Vagina (tissue), 2 donors: ENCODE measurements around the gene LOXL3. TPM values are rescaled to one million over a fixed set of nuclear protein-coding genes. Genes with fewer than 3 reads are reported as not detected.
A peak's percentile ranks its signal among the peaks of the same experiment; 100 is the strongest.

Experiments
- DNase-seq, 2 donors: peaks; one replicate each; pipeline ENCODE4 v3.0.0-alpha.2; 2017; ENCODE audit errors: extremely low spot score in 2 of 2
- H3K27ac ChIP-seq: fragments of 200-600 bp; sonication (generic); one replicate; pipeline ENCODE4 v1.5.1; 2019
- H3K27me3 ChIP-seq: fragments of 200-600 bp; sonication (generic); one replicate; pipeline ENCODE4 v1.5.1; 2019
- H3K36me3 ChIP-seq, 2 donors: fragments of 200-600 bp; sonication (generic); one replicate each; pipeline ENCODE4 v1.5.1; 2017 to 2019
- H3K4me1 ChIP-seq: fragments of 200-600 bp; sonication (generic); one replicate; pipeline ENCODE4 v1.5.1; 2019
- H3K4me3 ChIP-seq, 2 donors: fragments of 200-600 bp; sonication (generic); 1 replicate in 1 of 2; 2 replicates in 1 of 2; pipeline ENCODE4 v1.5.1; 2016 to 2019
- H3K9me3 ChIP-seq: fragments of 200-600 bp; sonication (generic); one replicate; pipeline ENCODE4 v1.5.1; 2019
- POLR2A ChIP-seq, 2 donors: fragments of 450-650 bp; IDR thresholded peaks; one replicate each; pipeline ENCODE4 v1.6.1; 2017; ENCODE audit warnings: antibody characterized with exemption in 2 of 2, mild to moderate bottlenecking in 2 of 2, moderate library complexity in 2 of 2
- POLR2AphosphoS5 ChIP-seq, 2 donors: sonication (generic); formaldehyde crosslinking; IDR thresholded peaks; one replicate each; pipeline ENCODE4 v1.9.0; 2017; ENCODE audit warnings: antibody characterized with exemption in 2 of 2, mild to moderate bottlenecking in 2 of 2, low read depth in 1 of 2; ENCODE audit not compliant: insufficient read depth in 1 of 2
- intact Hi-C: fragments of 100-400 bp; cut with DNase I; formaldehyde crosslinking; loops from one replicate; pipeline ENCODE4 v1.15.1; 2023
- total RNA-seq: library from RNA; depleted of rRNA; stranded (reverse); fragments of >200 nt; gene quantifications from one replicate; pipeline ENCODE4 v1.2.3, GENCODE V29; 2016
- TF ChIP-seq, protein P1 (sequence below), 3 experiments: fragments of 450-650 bp in 2 of 3; fragments of 200-600 bp in 1 of 3; sonication (generic) in 1 of 3; IDR thresholded peaks; one replicate each; pipeline ENCODE4 v1.5.1; 2017 to 2019; ENCODE audit warnings: antibody characterized with exemption in 3 of 3, mild to moderate bottlenecking in 2 of 3, moderate library complexity in 2 of 3

Gene LOXL3
- total RNA-seq, 1 donor from 2014 or later = 6.1 TPM

GRCh38 chr2:74596584-74596983 is 42.8 kb upstream of the LOXL3 start:
- H3K36me3 ChIP-seq = no peaks in the 10 kb centered on the region
- intact Hi-C loops = no loop called here
- H3K4me3 ChIP-seq = no peak overlapping the region
- TF ChIP-seq POLR2AphosphoS5 (IDR thresholded peaks at IDR 0.05; ENCODE audit: insufficient read depth in 1 of 2, low read depth in 1 of 2) (no peak), POLR2A (IDR thresholded peaks at IDR 0.05) (no peak)
- TF ChIP-seq, protein P1, sequence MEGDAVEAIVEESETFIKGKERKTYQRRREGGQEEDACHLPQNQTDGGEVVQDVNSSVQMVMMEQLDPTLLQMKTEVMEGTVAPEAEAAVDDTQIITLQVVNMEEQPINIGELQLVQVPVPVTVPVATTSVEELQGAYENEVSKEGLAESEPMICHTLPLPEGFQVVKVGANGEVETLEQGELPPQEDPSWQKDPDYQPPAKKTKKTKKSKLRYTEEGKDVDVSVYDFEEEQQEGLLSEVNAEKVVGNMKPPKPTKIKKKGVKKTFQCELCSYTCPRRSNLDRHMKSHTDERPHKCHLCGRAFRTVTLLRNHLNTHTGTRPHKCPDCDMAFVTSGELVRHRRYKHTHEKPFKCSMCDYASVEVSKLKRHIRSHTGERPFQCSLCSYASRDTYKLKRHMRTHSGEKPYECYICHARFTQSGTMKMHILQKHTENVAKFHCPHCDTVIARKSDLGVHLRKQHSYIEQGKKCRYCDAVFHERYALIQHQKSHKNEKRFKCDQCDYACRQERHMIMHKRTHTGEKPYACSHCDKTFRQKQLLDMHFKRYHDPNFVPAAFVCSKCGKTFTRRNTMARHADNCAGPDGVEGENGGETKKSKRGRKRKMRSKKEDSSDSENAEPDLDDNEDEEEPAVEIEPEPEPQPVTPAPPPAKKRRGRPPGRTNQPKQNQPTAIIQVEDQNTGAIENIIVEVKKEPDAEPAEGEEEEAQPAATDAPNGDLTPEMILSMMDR (IDR thresholded peaks at IDR 0.05) = no peak
- no peak overlapping the region for H3K27ac ChIP-seq
- H3K27me3 ChIP-seq = no peaks in the 10 kb centered on the region
- no peaks in the 10 kb centered on the region for H3K4me1 ChIP-seq
- H3K9me3 ChIP-seq = no peaks in the 10 kb centered on the region
- DNase-seq = no peak

- TF ChIP-seq POLR2AphosphoS5 (IDR thresholded peaks at IDR 0.05; ENCODE audit: insufficient read depth in 1 of 2, low read depth in 1 of 2) (no peak), POLR2A (IDR thresholded peaks at IDR 0.05) (no peak)
- TF ChIP-seq, protein P1 (IDR thresholded peaks at IDR 0.05) = no peak
- no peak overlapping the region for H3K27ac ChIP-seq
- H3K36me3 ChIP-seq = no peaks in the 10 kb centered on the region
- no peaks in the 10 kb centered on the region for H3K27me3 ChIP-seq
- H3K9me3 ChIP-seq = no peaks in the 10 kb centered on the region
- intact Hi-C loops = no loop called here
- no peak for DNase-seq
- no peaks in the 10 kb centered on the region for H3K4me1 ChIP-seq
- H3K4me3 ChIP-seq = no peak overlapping the region
Observed at GRCh38 chr2:74593826-74594772, 40.4 kb upstream of the LOXL3 start.

DNA sequence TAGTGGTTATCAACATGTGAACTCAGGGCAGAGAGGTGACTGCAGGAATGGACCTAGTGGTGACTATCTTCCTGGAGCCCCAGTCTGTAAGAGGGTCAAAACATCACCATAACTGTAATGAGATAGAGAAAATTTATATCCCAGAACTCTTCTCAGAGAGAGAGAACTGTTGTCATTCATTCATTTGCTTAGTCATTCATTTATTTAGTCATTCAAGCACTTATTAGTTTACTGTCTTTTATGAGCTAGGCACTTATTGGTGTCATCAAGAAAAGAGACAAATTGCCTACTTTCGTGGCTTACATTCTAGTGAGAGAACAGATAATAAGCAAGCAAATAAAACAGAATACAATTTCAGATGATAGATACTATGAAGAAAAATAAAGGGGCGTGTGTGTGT is 34.9 kb upstream of the LOXL3 start:
- H3K36me3 ChIP-seq = no peaks in the 10 kb centered on the region
- H3K9me3 ChIP-seq = no peaks in the 10 kb centered on the region
- TF ChIP-seq POLR2A (IDR thresholded peaks at IDR 0.05) (no peak), POLR2AphosphoS5 (IDR thresholded peaks at IDR 0.05; ENCODE audit: insufficient read depth in 1 of 2, low read depth in 1 of 2) (no peak)
- TF ChIP-seq, protein P1 (IDR thresholded peaks at IDR 0.05) = no peak
- H3K27ac ChIP-seq = no peak overlapping the region
- no peak overlapping the region for H3K4me3 ChIP-seq
- no peaks in the 10 kb centered on the region for H3K4me1 ChIP-seq
- no peak for DNase-seq
- no peaks in the 10 kb centered on the region for H3K27me3 ChIP-seq
- intact Hi-C loops = no loop called here

DNA sequence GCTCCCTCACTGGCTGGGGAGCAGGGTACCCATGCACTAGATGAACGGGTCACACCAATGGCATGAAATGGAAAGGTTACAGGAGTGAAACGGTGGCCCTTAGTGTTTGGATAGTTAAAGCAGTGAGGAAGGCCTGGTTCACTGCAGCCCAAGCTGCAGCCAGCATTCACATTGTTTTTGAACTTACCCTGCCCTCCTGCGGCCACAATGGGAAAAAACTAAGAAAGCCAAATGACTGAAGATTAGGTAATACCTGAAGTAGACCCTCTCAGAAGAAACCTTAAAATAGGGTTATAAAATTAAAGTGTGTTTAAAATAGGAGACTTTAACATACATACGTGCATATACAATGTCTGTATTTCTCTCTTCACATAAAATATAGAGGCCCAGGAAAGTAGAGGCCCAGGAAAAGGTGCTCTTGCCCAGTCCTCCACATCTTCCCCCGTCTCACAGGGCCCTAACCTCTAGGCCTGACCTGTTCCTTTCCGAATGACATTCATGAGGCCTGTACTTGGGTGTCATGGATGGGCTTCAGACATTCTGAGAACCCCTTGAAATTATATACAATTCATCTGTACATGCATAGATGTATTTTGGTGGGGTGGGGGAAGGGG is 34.0 kb upstream of the LOXL3 start:
- Histone ChIP-seq H3K27me3 (no peaks in the 10 kb centered on the region), H3K4me3 (no peak overlapping the region), H3K27ac (no peak overlapping the region), H3K4me1 (no peaks in the 10 kb centered on the region), H3K9me3 (no peaks in the 10 kb centered on the region), H3K36me3 (no peaks in the 10 kb centered on the region)
- no peak for DNase-seq
- TF ChIP-seq, protein P1 (IDR thresholded peaks at IDR 0.05) = peak; percentile 26 to 70 (median 37)
- TF ChIP-seq POLR2A (IDR thresholded peaks at IDR 0.05) (no peak), POLR2AphosphoS5 (IDR thresholded peaks at IDR 0.05; ENCODE audit: insufficient read depth in 1 of 2, low read depth in 1 of 2) (no peak)
- intact Hi-C loops = loop anchor here (2.0 kb wide), 1 partner anchor 105 kb away; the partner anchor contains the start of genes CCDC142 and TTC31
